Thyroid gland (tissue), 4 donors: ENCODE data around the gene C16orf86.

Source experiments
- CTCF ChIP-seq, 6 experiments: fragments of 200-600 bp in 3 of 6; fragments of 450-650 bp in 3 of 6; sonication (generic) in 3 of 6; IDR thresholded peaks; one replicate each; pipeline ENCODE4 v1.5.1; 2016 to 2019; ENCODE audit warnings: antibody characterized with exemption in 6 of 6, mild to moderate bottlenecking in 2 of 6, inconsistent platforms in 1 of 6, moderate library complexity in 1 of 6
- POLR2A ChIP-seq, 2 donors: fragments of 450-650 bp; IDR thresholded peaks; one replicate each; pipeline ENCODE4 v1.6.1; 2017; ENCODE audit warnings: antibody characterized with exemption in 2 of 2, mild to moderate bottlenecking in 2 of 2, moderate library complexity in 1 of 2

DNA sequence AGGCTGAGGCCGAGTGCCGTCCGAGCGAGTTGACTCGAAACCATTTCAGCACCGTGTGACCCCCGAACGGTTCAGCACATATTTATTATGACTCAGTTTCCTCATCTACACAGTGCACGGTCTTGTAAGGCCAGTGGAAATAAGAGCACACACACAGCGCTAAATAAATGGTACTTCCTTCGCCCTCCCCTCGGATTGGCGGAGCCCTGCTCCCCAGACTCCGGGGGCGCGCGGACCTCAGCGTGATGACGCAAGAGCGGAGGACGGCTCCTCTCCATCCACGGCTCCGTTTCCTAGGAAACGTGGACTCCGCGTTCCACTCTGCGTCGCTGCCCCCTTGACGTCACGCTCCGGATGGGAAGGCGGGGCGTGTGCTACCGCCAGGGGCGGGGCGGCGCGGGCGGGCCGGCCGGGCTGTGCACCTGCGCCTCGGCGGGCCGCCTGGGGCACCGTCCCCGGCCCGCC lies 6.0 kb upstream of the C16orf86 start, which contains the start of gene PARD6A:
- TF ChIP-seq POLR2A (IDR thresholded peaks at IDR 0.05) (no peak), CTCF (IDR thresholded peaks at IDR 0.05) (no peak)
